ENCODE data around the gene TNNT1.

DNA sequence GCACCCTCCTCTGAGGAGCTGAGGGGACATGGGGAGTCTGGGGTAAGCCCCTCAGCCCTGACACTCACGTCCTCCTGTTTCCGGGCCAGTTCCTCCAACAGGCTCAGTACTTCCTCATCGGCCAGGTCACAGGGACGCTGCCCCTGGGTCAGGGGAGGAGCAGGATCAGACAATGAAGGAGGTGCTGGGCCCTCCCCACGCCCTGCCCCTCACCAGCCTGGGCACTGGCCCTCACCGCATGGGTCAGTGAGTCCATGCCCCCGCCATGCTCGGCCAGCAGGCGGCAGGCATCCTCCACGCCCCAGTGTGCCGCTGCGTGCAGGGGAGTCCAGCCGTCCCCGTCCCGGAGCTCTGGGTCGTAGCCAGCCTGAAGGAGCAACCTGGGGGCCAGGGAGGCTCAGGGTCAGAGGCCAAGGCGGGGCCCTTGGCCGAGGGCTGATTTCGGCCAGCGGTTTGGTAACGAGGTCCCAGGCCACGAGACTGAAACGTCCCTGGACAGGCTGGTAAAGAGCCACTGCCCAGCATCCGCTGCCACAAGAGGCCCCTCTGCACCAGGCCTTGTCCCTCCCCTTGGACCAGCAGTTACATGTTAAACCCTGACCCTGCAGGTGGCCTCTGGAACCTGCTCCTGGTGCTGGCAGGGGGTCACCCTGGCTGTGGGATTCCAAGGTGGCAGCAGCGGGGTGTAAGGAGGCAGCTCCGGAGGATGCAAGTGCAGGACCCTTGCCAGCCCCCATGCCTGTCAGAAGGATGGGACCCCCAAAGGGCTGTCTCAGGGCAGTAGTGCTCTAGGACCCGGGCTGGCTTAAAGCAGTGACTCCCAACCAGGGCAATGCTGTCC, 50.1 kb downstream of the TNNT1 start:
- TF ChIP-seq, protein P1, sequence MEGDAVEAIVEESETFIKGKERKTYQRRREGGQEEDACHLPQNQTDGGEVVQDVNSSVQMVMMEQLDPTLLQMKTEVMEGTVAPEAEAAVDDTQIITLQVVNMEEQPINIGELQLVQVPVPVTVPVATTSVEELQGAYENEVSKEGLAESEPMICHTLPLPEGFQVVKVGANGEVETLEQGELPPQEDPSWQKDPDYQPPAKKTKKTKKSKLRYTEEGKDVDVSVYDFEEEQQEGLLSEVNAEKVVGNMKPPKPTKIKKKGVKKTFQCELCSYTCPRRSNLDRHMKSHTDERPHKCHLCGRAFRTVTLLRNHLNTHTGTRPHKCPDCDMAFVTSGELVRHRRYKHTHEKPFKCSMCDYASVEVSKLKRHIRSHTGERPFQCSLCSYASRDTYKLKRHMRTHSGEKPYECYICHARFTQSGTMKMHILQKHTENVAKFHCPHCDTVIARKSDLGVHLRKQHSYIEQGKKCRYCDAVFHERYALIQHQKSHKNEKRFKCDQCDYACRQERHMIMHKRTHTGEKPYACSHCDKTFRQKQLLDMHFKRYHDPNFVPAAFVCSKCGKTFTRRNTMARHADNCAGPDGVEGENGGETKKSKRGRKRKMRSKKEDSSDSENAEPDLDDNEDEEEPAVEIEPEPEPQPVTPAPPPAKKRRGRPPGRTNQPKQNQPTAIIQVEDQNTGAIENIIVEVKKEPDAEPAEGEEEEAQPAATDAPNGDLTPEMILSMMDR (IDR thresholded peaks at IDR 0.05; ENCODE audit: poor library complexity, severe bottlenecking), result no peak
- TF ChIP-seq EP300 (conservative IDR thresholded peaks at IDR 0.05; ENCODE audit: poor library complexity, severe bottlenecking), result no peak
- TF ChIP-seq POLR2AphosphoS5 (IDR thresholded peaks at IDR 0.05), result no peak
- TF ChIP-seq EZH2 (IDR thresholded peaks at IDR 0.05; ENCODE audit: borderline replicate concordance, insufficient read depth, low read length, poor library complexity, severe bottlenecking), result no peak
- TF ChIP-seq SMC3 (conservative IDR thresholded peaks at IDR 0.05; ENCODE audit: poor library complexity), result no peak
- no peak for TF ChIP-seq RAD21 (conservative IDR thresholded peaks at IDR 0.05)
- TF ChIP-seq MXI1 (conservative IDR thresholded peaks at IDR 0.05; ENCODE audit: poor library complexity, severe bottlenecking), result no peak
- no peak for TF ChIP-seq TAF1 (IDR thresholded peaks at IDR 0.05; ENCODE audit: low read depth)
- TF ChIP-seq, protein P2, sequence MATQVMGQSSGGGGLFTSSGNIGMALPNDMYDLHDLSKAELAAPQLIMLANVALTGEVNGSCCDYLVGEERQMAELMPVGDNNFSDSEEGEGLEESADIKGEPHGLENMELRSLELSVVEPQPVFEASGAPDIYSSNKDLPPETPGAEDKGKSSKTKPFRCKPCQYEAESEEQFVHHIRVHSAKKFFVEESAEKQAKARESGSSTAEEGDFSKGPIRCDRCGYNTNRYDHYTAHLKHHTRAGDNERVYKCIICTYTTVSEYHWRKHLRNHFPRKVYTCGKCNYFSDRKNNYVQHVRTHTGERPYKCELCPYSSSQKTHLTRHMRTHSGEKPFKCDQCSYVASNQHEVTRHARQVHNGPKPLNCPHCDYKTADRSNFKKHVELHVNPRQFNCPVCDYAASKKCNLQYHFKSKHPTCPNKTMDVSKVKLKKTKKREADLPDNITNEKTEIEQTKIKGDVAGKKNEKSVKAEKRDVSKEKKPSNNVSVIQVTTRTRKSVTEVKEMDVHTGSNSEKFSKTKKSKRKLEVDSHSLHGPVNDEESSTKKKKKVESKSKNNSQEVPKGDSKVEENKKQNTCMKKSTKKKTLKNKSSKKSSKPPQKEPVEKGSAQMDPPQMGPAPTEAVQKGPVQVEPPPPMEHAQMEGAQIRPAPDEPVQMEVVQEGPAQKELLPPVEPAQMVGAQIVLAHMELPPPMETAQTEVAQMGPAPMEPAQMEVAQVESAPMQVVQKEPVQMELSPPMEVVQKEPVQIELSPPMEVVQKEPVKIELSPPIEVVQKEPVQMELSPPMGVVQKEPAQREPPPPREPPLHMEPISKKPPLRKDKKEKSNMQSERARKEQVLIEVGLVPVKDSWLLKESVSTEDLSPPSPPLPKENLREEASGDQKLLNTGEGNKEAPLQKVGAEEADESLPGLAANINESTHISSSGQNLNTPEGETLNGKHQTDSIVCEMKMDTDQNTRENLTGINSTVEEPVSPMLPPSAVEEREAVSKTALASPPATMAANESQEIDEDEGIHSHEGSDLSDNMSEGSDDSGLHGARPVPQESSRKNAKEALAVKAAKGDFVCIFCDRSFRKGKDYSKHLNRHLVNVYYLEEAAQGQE (IDR thresholded peaks at IDR 0.05; ENCODE audit: borderline replicate concordance), result no peak

All from neural cell (in vitro differentiated cells).